ENCODE measurements around the gene GRHL3.

GRHL3 gene

GRCh38 chr1:24322470-24323177, 3.5 kb downstream of the GRHL3 start:
- peak overlapping the region; percentile 36 to 52 for H3K4me3 ChIP-seq (replicated peaks in 1 of 2; ENCODE audit: low read depth in 2 of 2, low read length in 2 of 2)
- TF ChIP-seq, protein P1, sequence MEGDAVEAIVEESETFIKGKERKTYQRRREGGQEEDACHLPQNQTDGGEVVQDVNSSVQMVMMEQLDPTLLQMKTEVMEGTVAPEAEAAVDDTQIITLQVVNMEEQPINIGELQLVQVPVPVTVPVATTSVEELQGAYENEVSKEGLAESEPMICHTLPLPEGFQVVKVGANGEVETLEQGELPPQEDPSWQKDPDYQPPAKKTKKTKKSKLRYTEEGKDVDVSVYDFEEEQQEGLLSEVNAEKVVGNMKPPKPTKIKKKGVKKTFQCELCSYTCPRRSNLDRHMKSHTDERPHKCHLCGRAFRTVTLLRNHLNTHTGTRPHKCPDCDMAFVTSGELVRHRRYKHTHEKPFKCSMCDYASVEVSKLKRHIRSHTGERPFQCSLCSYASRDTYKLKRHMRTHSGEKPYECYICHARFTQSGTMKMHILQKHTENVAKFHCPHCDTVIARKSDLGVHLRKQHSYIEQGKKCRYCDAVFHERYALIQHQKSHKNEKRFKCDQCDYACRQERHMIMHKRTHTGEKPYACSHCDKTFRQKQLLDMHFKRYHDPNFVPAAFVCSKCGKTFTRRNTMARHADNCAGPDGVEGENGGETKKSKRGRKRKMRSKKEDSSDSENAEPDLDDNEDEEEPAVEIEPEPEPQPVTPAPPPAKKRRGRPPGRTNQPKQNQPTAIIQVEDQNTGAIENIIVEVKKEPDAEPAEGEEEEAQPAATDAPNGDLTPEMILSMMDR (IDR thresholded peaks at IDR 0.05; ENCODE audit: low read depth, low read length) = no peak
- DNase-seq (ENCODE audit: low read depth in 2 of 2) = peak in 1 of 2 donors; percentile 29

- TF ChIP-seq, protein P1 (IDR thresholded peaks at IDR 0.05; ENCODE audit: low read depth, low read length) = no peak
- DNase-seq (ENCODE audit: low read depth in 2 of 2) = no peak
- no peak overlapping the region for H3K4me3 ChIP-seq (replicated peaks in 1 of 2; ENCODE audit: low read depth in 2 of 2, low read length in 2 of 2)
These were observed 4.1 kb downstream of the GRHL3 start for GRCh38 chr1:24323281-24323680.

DNA sequence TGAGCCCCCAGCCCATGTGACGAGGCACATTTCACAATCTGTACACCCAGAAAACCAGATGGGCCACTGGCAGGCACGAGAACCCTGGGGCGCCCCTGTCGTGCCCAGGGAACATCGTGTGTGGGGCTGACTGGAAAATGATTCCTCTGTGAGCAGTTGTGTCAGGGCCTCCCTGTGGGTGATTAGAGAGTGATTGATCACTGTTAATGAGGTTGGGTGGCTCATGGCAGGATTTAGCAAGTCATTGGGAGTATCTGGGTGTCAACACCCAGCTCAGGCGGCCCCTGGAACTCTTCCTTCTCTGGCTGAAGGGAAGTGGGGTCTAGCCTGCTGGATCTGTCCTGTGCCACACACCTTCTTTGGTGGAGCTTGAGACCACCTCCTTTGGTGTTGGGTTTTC, 5.7 kb downstream of the GRHL3 start:
- H3K4me3 ChIP-seq (replicated peaks in 1 of 2; ENCODE audit: low read depth in 2 of 2, low read length in 2 of 2) = no peak overlapping the region
- no peak for DNase-seq (ENCODE audit: low read depth in 2 of 2)
- TF ChIP-seq, protein P1 (IDR thresholded peaks at IDR 0.05; ENCODE audit: low read depth, low read length) = no peak

DNA sequence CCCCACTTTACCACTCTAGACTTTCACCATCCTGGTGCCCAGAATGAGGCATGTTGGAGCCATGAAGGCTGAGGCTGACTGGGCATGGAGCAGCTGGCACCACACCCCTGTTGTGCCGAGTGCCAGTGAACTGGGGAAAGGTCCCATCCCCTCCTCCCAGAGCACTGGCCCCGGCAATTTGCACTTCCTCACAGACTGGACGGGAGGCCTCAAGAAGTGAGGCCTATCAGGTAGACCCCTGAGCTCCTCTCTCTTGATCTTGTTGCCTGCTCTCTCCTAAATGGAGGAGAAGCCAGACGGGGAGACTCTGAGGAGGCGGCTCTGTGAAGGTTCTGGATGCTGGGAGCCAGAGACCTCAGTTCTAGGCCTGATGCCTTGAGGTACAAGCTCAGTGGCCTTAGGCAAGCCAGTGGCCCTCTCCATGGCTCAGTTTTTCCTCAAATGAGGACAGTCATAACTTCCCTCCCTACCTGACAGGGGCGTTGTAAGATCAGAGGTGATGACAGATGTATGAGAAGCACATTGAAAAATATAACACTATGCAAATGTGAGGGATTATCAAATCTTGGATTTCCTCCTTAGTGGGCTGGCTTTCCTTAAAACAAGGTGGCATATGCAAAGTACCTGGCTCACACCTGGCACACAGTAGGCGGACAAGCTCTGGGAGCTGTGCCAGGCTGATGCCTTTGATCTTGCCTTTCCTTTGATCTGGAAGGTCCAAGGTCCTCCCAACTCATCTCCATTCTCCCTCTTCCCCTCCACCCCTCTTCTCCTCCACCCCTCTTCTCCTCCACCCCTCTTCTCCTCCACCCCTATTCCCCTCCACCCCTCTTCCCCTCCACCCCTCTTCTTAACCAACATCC, 6.7 kb downstream of the GRHL3 start:
- TF ChIP-seq, protein P1 (IDR thresholded peaks at IDR 0.05; ENCODE audit: low read depth, low read length) = no peak
- no peak for DNase-seq (ENCODE audit: low read depth in 2 of 2)
- no peak overlapping the region for H3K4me3 ChIP-seq (replicated peaks in 1 of 2; ENCODE audit: low read depth in 2 of 2, low read length in 2 of 2)

GRCh38 chr1:24327486-24327885, 8.3 kb downstream of the GRHL3 start:
- no peak for DNase-seq (ENCODE audit: low read depth in 2 of 2)
- H3K4me3 ChIP-seq (replicated peaks in 1 of 2; ENCODE audit: low read depth in 2 of 2, low read length in 2 of 2) = no peak overlapping the region
- TF ChIP-seq, protein P1 (IDR thresholded peaks at IDR 0.05; ENCODE audit: low read depth, low read length) = no peak

DNA sequence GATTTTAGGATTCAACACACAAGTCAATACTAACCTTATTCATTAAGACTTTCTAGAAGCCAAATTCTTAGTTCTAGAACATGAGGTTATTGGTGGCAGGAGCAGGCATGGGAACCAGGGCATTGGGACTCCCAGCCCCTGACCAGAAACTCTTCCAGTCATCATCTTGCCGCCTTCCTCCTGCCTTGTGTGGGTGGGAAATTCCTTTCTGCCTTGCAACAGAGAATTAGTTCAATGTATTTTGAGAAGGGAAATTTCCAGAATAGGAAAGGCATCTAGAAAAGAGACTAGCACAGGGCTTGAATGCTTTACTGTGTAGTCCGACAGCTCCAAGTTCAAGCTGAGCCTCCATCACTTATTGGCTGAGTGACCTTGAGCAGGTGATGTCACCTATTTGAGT, 8.7 kb downstream of the GRHL3 start:
- TF ChIP-seq, protein P1 (IDR thresholded peaks at IDR 0.05; ENCODE audit: low read depth, low read length) = no peak
- no peak for DNase-seq (ENCODE audit: low read depth in 2 of 2)
- no peak overlapping the region for H3K4me3 ChIP-seq (replicated peaks in 1 of 2; ENCODE audit: low read depth in 2 of 2, low read length in 2 of 2)

Measured in cardiac fibroblast (primary cell).